Measurements from ENCODE around the gene RAB37. TPM values are rescaled to one million over a fixed set of nuclear protein-coding genes. Genes with fewer than 3 reads are reported as not detected.
A peak's percentile ranks its signal among the peaks of the same experiment; 100 is the strongest.

RAB37 gene
- total RNA-seq, 1 donor from 2014 or later: under 0.01 TPM

GRCh38 chr17:74775409-74776043 is 38.5 kb downstream of the RAB37 start:
- Histone ChIP-seq H3K4me3 (ENCODE audit: low read depth, low read length) (peak overlapping the region; percentile 85), H3K36me3 (ENCODE audit: control insufficient read depth, insufficient read depth, low read length) (peaks cover 25% of the 10 kb centered on the region), H3K27me3 (ENCODE audit: control insufficient read depth, insufficient read depth, low read length) (no peaks in the 10 kb centered on the region)
- no peak for DNase-seq (ENCODE audit: low read depth)
- no peak for FAIRE-seq
- TF ChIP-seq CTCF (IDR thresholded peaks at IDR 0.05; ENCODE audit: insufficient read depth, low read length, severe bottlenecking): no peak

- TF ChIP-seq CTCF (IDR thresholded peaks at IDR 0.05; ENCODE audit: insufficient read depth, low read length, severe bottlenecking): no peak
- H3K36me3 ChIP-seq (ENCODE audit: control insufficient read depth, insufficient read depth, low read length): peaks cover 24% of the 10 kb centered on the region
- no peak for FAIRE-seq
- DNase-seq (ENCODE audit: low read depth): peak; percentile 85
- H3K27me3 ChIP-seq (ENCODE audit: control insufficient read depth, insufficient read depth, low read length): no peaks in the 10 kb centered on the region
- peak within 1 kb of the TSS; percentile 85 for H3K4me3 ChIP-seq (ENCODE audit: low read depth, low read length)
These were observed 39.2 kb downstream of the RAB37 start, which contains the start of gene NAT9 for GRCh38 chr17:74776044-74776962. NAT9 (minus strand) TSS chr17:74776345; CDS start chr17:74775698, 647 bp downstream.

GRCh38 chr17:74776990-74777389 is 39.9 kb downstream of the RAB37 start:
- DNase-seq (ENCODE audit: low read depth) (no peak), FAIRE-seq (no peak)
- Histone ChIP-seq H3K27me3 (ENCODE audit: control insufficient read depth, insufficient read depth, low read length) (no peaks in the 10 kb centered on the region), H3K4me3 (ENCODE audit: low read depth, low read length) (peak overlapping the region; percentile 85), H3K36me3 (ENCODE audit: control insufficient read depth, insufficient read depth, low read length) (peaks cover 22% of the 10 kb centered on the region)
- TF ChIP-seq CTCF (IDR thresholded peaks at IDR 0.05; ENCODE audit: insufficient read depth, low read length, severe bottlenecking): no peak

GRCh38 chr17:74777901-74778515 is 41.0 kb downstream of the RAB37 start:
- Histone ChIP-seq H3K36me3 (ENCODE audit: control insufficient read depth, insufficient read depth, low read length) (peaks cover 16% of the 10 kb centered on the region), H3K4me3 (ENCODE audit: low read depth, low read length) (no peak overlapping the region), H3K27me3 (ENCODE audit: control insufficient read depth, insufficient read depth, low read length) (no peaks in the 10 kb centered on the region)
- FAIRE-seq: no peak
- DNase-seq (ENCODE audit: low read depth): no peak
- TF ChIP-seq CTCF (IDR thresholded peaks at IDR 0.05; ENCODE audit: insufficient read depth, low read length, severe bottlenecking): no peak

GRCh38 chr17:74778960-74779359 is 41.9 kb downstream of the RAB37 start:
- FAIRE-seq (no peak), DNase-seq (ENCODE audit: low read depth) (no peak)
- no peak overlapping the region for H3K4me3 ChIP-seq (ENCODE audit: low read depth, low read length)
- TF ChIP-seq CTCF (IDR thresholded peaks at IDR 0.05; ENCODE audit: insufficient read depth, low read length, severe bottlenecking): no peak
- H3K27me3 ChIP-seq (ENCODE audit: control insufficient read depth, insufficient read depth, low read length): no peaks in the 10 kb centered on the region
- peaks cover 9% of the 10 kb centered on the region for H3K36me3 ChIP-seq (ENCODE audit: control insufficient read depth, insufficient read depth, low read length)

Data from bronchial epithelial cell (primary cell).